IMR-90 (cell line): ENCODE data around the gene CYP2F1. TPM values are rescaled to one million over a fixed set of nuclear protein-coding genes. Genes with fewer than 3 reads are reported as not detected.

ENCODE experiments used
- ATAC-seq: fragments of 200-7000 bp; cut with Tn5 transposase; 2 replicates; pipeline ENCODE4 v1.9.1; 2020; ENCODE audit warnings: low read depth, mild to moderate bottlenecking, moderate library complexity
- BruUV-seq: library from RNA; stranded (reverse); fragments of 400-500 nt; replicated peaks from 2 replicates; lab custom pipeline; 2021; lab: Mats Ljungman, UMichigan
- CTCF ChIA-PET: fragments of 300-600 bp; formaldehyde crosslinking; extraction: SDS; loops from one replicate; lab custom pipeline; 2021; ENCODE audit warnings: antibody characterized with exemption; lab: Yijun Ruan, JAX
- POLR2A ChIA-PET: fragments of 300-600 bp; sonication (Branson Sonifier 250); formaldehyde crosslinking; loops from one replicate; lab custom pipeline; 2022; ENCODE audit warnings: antibody characterized with exemption; ENCODE audit not compliant: unreplicated experiment; lab: Charles Lee
- DNase-seq: peaks from one replicate; pipeline ENCODE4 v3.0.0; 2013
- H2AFZ ChIP-seq: replicated peaks from 2 replicates; pipeline ENCODE3; 2013; ENCODE audit warnings: low read length, mild to moderate bottlenecking; ENCODE audit not compliant: poor library complexity
- H2AK5ac ChIP-seq: 2 replicates; pipeline ENCODE4 v1.6.1; 2013; ENCODE audit warnings: low read depth, low read length, inconsistent platforms
- H2AK9ac ChIP-seq: replicated peaks from 2 replicates; pipeline ENCODE3; 2013; ENCODE audit warnings: mild to moderate bottlenecking, low read depth, low read length, moderate library complexity; ENCODE audit not compliant: poor library complexity
- H2BK120ac ChIP-seq: 2 replicates; pipeline ENCODE4 v1.6.1; 2013; ENCODE audit warnings: low read depth, low read length, inconsistent platforms
- H2BK15ac ChIP-seq: 3 replicates; pipeline ENCODE4 v1.6.1; 2013; ENCODE audit warnings: low read depth, low read length, inconsistent platforms
- H2BK20ac ChIP-seq: 2 replicates; pipeline ENCODE4 v1.6.1; 2013; ENCODE audit warnings: low read depth, mild to moderate bottlenecking, inconsistent platforms, low read length, moderate library complexity
- H2BK5ac ChIP-seq: 2 replicates; pipeline ENCODE4 v1.6.1; 2013; ENCODE audit warnings: mild to moderate bottlenecking, low read depth, low read length, inconsistent platforms; ENCODE audit not compliant: poor library complexity, severe bottlenecking
- H3K14ac ChIP-seq: replicated peaks from 2 replicates; pipeline ENCODE4 v1.6.1; 2013; ENCODE audit warnings: low read depth, low read length, inconsistent platforms
- H3K18ac ChIP-seq: 2 replicates; pipeline ENCODE4 v1.6.1; 2013; ENCODE audit warnings: low read depth, low read length, control low read depth
- H3K23ac ChIP-seq: 2 replicates; pipeline ENCODE4 v1.6.1; 2013; ENCODE audit warnings: low read depth, low read length, inconsistent platforms
- H3K27ac ChIP-seq: 2 replicates; pipeline ENCODE4 v1.5.1; 2013; ENCODE audit warnings: mild to moderate bottlenecking, control low read depth, low read length; ENCODE audit not compliant: insufficient read depth
- H3K27me3 ChIP-seq: 2 replicates; pipeline ENCODE4 v1.6.1; 2013; ENCODE audit warnings: low read length; ENCODE audit not compliant: control insufficient read depth, insufficient read depth
- H3K36me3 ChIP-seq: 2 replicates; pipeline ENCODE4 v1.6.1; 2013; ENCODE audit warnings: low read length, mixed read lengths; ENCODE audit not compliant: control insufficient read depth, insufficient read depth
- H3K4ac ChIP-seq: 2 replicates; pipeline ENCODE4 v1.6.1; 2013; ENCODE audit warnings: low read depth, low read length, inconsistent platforms
- H3K4me1 ChIP-seq: 2 replicates; pipeline ENCODE4 v1.6.1; 2013; ENCODE audit warnings: low read length, mixed read lengths; ENCODE audit not compliant: control insufficient read depth, insufficient read depth
- H3K4me2 ChIP-seq: 2 replicates; pipeline ENCODE4 v1.6.1; 2013; ENCODE audit warnings: low read depth, mild to moderate bottlenecking, control low read depth, low read length, moderate library complexity
- H3K4me3 ChIP-seq: 2 replicates; pipeline ENCODE4 v1.5.1; 2013; ENCODE audit warnings: low read depth, mild to moderate bottlenecking, control low read depth, low read length, moderate library complexity; ENCODE audit not compliant: insufficient read depth
- H3K56ac ChIP-seq: 2 replicates; pipeline ENCODE4 v1.6.1; 2013; ENCODE audit warnings: low read length, inconsistent platforms; ENCODE audit not compliant: insufficient read depth; ENCODE audit errors: extremely low read depth
- H3K79me1 ChIP-seq, 2 experiments: 2 replicates each; pipeline ENCODE4 v1.6.1; 2013; ENCODE audit warnings: low read length in 2 of 2, inconsistent platforms in 1 of 2, low read depth in 1 of 2
- H3K9ac ChIP-seq: 2 replicates; pipeline ENCODE4 v1.6.1; 2013; ENCODE audit warnings: low read depth, low read length, control low read depth
- H3K9me1 ChIP-seq: 2 replicates; pipeline ENCODE4 v1.6.1; 2013; ENCODE audit warnings: low read length, inconsistent platforms; ENCODE audit not compliant: insufficient read depth
- H3K9me3 ChIP-seq: 2 replicates; pipeline ENCODE4 v1.6.1; 2013; ENCODE audit warnings: low read length; ENCODE audit not compliant: control insufficient read depth, insufficient read depth
- H4K20me1 ChIP-seq: 2 replicates; pipeline ENCODE4 v1.6.1; 2013; ENCODE audit warnings: low read length, inconsistent platforms; ENCODE audit not compliant: insufficient read depth
- H4K5ac ChIP-seq: 2 replicates; pipeline ENCODE4 v1.6.1; 2013; ENCODE audit warnings: mild to moderate bottlenecking, low read depth, low read length, control low read depth
- H4K8ac ChIP-seq, 2 experiments: 2 replicates each; pipeline ENCODE4 v1.6.1; 2013; ENCODE audit warnings: low read depth in 2 of 2, low read length in 2 of 2, control low read depth in 1 of 2, inconsistent platforms in 1 of 2
- H4K91ac ChIP-seq: 2 replicates; pipeline ENCODE4 v1.6.1; 2013; ENCODE audit warnings: low read depth, low read length, inconsistent platforms; ENCODE audit not compliant: insufficient read depth
- BHLHE40 ChIP-seq: fragments of 150-350 bp; IDR thresholded peaks from 2 replicates; pipeline ENCODE4 v1.6.1; 2016; ENCODE audit warnings: mild to moderate bottlenecking, low read depth, low read length
- CEBPB ChIP-seq: IDR thresholded peaks from 2 replicates; pipeline ENCODE4 v1.6.1; 2012; ENCODE audit warnings: low read depth, low read length, improper control_type of control experiment
- FOS ChIP-seq: fragments of 150-350 bp; IDR thresholded peaks from 2 replicates; pipeline ENCODE4 v1.6.1; 2016; ENCODE audit warnings: low read depth, low read length
- MAFK ChIP-seq: IDR thresholded peaks from 2 replicates; pipeline ENCODE4 v1.6.1; 2012; ENCODE audit warnings: low read depth, low read length, improper control_type of control experiment
- MAZ ChIP-seq: IDR thresholded peaks from 2 replicates; pipeline ENCODE4 v1.6.1; 2012; ENCODE audit warnings: low read depth, mild to moderate bottlenecking, low read length, improper control_type of control experiment, moderate library complexity, borderline replicate concordance
- MXI1 ChIP-seq: IDR thresholded peaks from 2 replicates; pipeline ENCODE4 v1.6.1; 2012; ENCODE audit warnings: low read depth, mild to moderate bottlenecking, low read length, moderate library complexity, borderline replicate concordance
- NFE2L2 ChIP-seq: fragments of 150-350 bp; IDR thresholded peaks from 2 replicates; pipeline ENCODE4 v1.6.1; 2016; ENCODE audit warnings: low read depth, mild to moderate bottlenecking, low read length
- POLR2A ChIP-seq: IDR thresholded peaks from 2 replicates; pipeline ENCODE4 v1.6.1; 2012; ENCODE audit warnings: mild to moderate bottlenecking, low read depth, low read length
- RAD21 ChIP-seq: IDR thresholded peaks from 2 replicates; pipeline ENCODE4 v1.6.1; 2012; ENCODE audit warnings: low read length, improper control_type of control experiment
- RFX5 ChIP-seq: IDR thresholded peaks from 2 replicates; pipeline ENCODE4 v1.8.0; 2012; ENCODE audit warnings: low read depth, mild to moderate bottlenecking, low read length, moderate library complexity
- SMC3 ChIP-seq: fragments of 150-350 bp; IDR thresholded peaks from 2 replicates; pipeline ENCODE4 v1.6.1; 2016; ENCODE audit warnings: low read depth, mild to moderate bottlenecking, antibody characterized with exemption, low read length, moderate library complexity
- WGBS, 2 experiments: methylation state at CpG; one replicate each; pipeline versions ENCODE4 v1.1.5 to v1.1.7; 2013; ENCODE audit warnings: missing lambda C conversion rate in 2 of 2; ENCODE audit not compliant: insufficient read length in 1 of 2; ENCODE audit errors: extremely low coverage in 2 of 2; 5-methylcytosine and 5-hydroxymethylcytosine counted together
- dilution Hi-C: fragments of 300-500 bp; cut with HindIII; formaldehyde crosslinking; loops from one replicate; pipeline ENCODE4 v1.14.3; 2018; ENCODE audit warnings: low sequenced_read_pairs; ENCODE audit not compliant: unreplicated experiment
- in situ Hi-C: fragments of 300-500 bp; cut with MboI; formaldehyde crosslinking; loops from 3 replicates; pipeline ENCODE4 v1.14.3; 2019; ENCODE audit warnings: low sequenced_read_pairs, inconsistent platforms, mixed read lengths
- intact Hi-C: fragments of 100-400 bp; cut with micrococcal nuclease; formaldehyde crosslinking; loops from 2 replicates; pipeline ENCODE4 v1.10.0; 2022
- polyA plus RNA-seq, 3 experiments: library from polyadenylated mRNA; depleted of rRNA; stranded (reverse); fragments of >200 nt; gene quantifications; 2 replicates each; pipeline ENCODE4 v1.2.3, GENCODE V29; 2012; ENCODE audit warnings: low replicate concordance in 1 of 3
- total RNA-seq: library from RNA; depleted of rRNA; stranded (reverse); fragments of >200 nt; gene quantifications from 2 replicates; pipeline ENCODE4 v1.2.3, GENCODE V29; 2012
- TF ChIP-seq, protein P1 (sequence below): conservative IDR thresholded peaks from 2 replicates; pipeline ENCODE4 v1.5.1; 2012; ENCODE audit warnings: mild to moderate bottlenecking, low read depth, low read length, improper control_type of control experiment
- TF ChIP-seq, protein P2 (sequence below): fragments of 150-350 bp; IDR thresholded peaks from 2 replicates; pipeline ENCODE4 v1.6.1; 2017; ENCODE audit warnings: mild to moderate bottlenecking, antibody characterized with exemption, low read length, low read depth
- TF ChIP-seq, protein P3 (sequence below): fragments of 150-350 bp; IDR thresholded peaks from 2 replicates; pipeline ENCODE4 v1.6.1; 2016; ENCODE audit warnings: low read depth, mild to moderate bottlenecking, low read length, moderate library complexity, borderline replicate concordance

The CYP2F1 gene
- total and polyA plus RNA-seq, 2 of the 4 experiments (the other 2 are of a cell fraction) = not detected

DNA sequence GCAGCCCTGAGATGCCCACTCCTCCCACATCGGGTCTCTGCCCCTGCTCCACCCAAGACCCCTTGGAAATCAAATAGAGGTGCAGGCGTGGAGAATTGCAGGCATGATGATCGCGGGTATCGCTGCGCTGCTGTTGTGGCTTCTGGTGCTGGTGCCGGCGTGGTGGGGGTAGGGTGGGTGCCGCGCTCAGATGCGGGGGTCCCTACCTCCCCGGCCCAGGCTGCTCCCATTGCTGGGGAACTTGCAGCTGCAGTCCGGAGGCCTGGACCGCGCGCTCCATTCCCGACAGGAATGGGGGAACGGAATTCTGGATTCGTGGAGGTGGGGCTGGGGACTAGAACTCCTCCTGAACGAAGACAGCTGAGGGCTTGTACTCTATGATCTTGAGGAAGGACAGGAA, 20.4 kb downstream of the CYP2F1 start:
- Histone ChIP-seq H3K9me1 (no peaks in the 10 kb centered on the region), H3K79me1 (no peaks in the 10 kb centered on the region), H3K23ac (no peak overlapping the region), H3K27me3 (peaks cover 21% of the 10 kb centered on the region), H3K4ac (no peak overlapping the region), H2BK120ac (no peak overlapping the region), H3K9ac (no peak overlapping the region), H2BK15ac (no peak overlapping the region), H2AK5ac (no peak overlapping the region), H4K91ac (no peak overlapping the region), H3K56ac (no peak overlapping the region), H3K4me1 (no peaks in the 10 kb centered on the region), H2BK5ac (no peak overlapping the region), H3K36me3 (no peaks in the 10 kb centered on the region), H4K5ac (no peak overlapping the region), H4K20me1 (no peaks in the 10 kb centered on the region), H4K8ac (no peak overlapping the region), H2AK9ac (no peak overlapping the region), H2AFZ (no peak overlapping the region), H3K18ac (no peak overlapping the region), H3K4me2 (no peak overlapping the region), H2BK20ac (no peak overlapping the region), H3K14ac (no peak overlapping the region), H3K9me3 (no peaks in the 10 kb centered on the region), H3K4me3 (no peak overlapping the region), H3K27ac (no peak overlapping the region)
- TF ChIP-seq RFX5 = no peak
- TF ChIP-seq, protein P1, sequence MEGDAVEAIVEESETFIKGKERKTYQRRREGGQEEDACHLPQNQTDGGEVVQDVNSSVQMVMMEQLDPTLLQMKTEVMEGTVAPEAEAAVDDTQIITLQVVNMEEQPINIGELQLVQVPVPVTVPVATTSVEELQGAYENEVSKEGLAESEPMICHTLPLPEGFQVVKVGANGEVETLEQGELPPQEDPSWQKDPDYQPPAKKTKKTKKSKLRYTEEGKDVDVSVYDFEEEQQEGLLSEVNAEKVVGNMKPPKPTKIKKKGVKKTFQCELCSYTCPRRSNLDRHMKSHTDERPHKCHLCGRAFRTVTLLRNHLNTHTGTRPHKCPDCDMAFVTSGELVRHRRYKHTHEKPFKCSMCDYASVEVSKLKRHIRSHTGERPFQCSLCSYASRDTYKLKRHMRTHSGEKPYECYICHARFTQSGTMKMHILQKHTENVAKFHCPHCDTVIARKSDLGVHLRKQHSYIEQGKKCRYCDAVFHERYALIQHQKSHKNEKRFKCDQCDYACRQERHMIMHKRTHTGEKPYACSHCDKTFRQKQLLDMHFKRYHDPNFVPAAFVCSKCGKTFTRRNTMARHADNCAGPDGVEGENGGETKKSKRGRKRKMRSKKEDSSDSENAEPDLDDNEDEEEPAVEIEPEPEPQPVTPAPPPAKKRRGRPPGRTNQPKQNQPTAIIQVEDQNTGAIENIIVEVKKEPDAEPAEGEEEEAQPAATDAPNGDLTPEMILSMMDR = no peak
- no peak for TF ChIP-seq MXI1
- TF ChIP-seq CEBPB = no peak
- TF ChIP-seq, protein P2, sequence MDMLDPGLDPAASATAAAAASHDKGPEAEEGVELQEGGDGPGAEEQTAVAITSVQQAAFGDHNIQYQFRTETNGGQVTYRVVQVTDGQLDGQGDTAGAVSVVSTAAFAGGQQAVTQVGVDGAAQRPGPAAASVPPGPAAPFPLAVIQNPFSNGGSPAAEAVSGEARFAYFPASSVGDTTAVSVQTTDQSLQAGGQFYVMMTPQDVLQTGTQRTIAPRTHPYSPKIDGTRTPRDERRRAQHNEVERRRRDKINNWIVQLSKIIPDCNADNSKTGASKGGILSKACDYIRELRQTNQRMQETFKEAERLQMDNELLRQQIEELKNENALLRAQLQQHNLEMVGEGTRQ = no peak
- TF ChIP-seq SMC3 = no peak
- TF ChIP-seq RAD21 = no peak
- TF ChIP-seq NFE2L2 = no peak
- TF ChIP-seq MAZ = no peak
- no peak for TF ChIP-seq POLR2A
- TF ChIP-seq, protein P3, sequence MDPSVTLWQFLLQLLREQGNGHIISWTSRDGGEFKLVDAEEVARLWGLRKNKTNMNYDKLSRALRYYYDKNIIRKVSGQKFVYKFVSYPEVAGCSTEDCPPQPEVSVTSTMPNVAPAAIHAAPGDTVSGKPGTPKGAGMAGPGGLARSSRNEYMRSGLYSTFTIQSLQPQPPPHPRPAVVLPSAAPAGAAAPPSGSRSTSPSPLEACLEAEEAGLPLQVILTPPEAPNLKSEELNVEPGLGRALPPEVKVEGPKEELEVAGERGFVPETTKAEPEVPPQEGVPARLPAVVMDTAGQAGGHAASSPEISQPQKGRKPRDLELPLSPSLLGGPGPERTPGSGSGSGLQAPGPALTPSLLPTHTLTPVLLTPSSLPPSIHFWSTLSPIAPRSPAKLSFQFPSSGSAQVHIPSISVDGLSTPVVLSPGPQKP = no peak
- no peak for TF ChIP-seq MAFK
- TF ChIP-seq BHLHE40 = no peak
- no peak for TF ChIP-seq FOS
- in situ Hi-C loops (no loop called here), intact Hi-C loops (no loop called here), dilution Hi-C loops (no loop called here)
- ATAC-seq = no peak
- CTCF ChIA-PET = no interaction called here
- no peak for DNase-seq
- no TSS peak for BruUV-seq
- POLR2A ChIA-PET = no interaction called here
- WGBS, 2 experiments = 80% methylated on average over 1 of the region's 20 CpGs; no CpG with 5 or more reads in 1 of the 2 experiments
